HUES64 (cell line): Measurements from ENCODE around the gene IGSF5.

ENCODE experiments used
- H3K27ac ChIP-seq: 2 replicates; pipeline ENCODE4 v1.7.0; 2013; ENCODE audit warnings: low read depth, low read length, inconsistent platforms
- H3K27me3 ChIP-seq: 2 replicates; pipeline ENCODE4 v1.6.1; 2013; ENCODE audit warnings: mild to moderate bottlenecking, low read length; ENCODE audit not compliant: insufficient read depth
- H3K36me3 ChIP-seq: 2 replicates; pipeline ENCODE4 v1.6.1; 2013; ENCODE audit warnings: mild to moderate bottlenecking, low read length; ENCODE audit not compliant: insufficient read depth
- H3K4me1 ChIP-seq: 2 replicates; pipeline ENCODE4 v1.6.1; 2013; ENCODE audit warnings: mild to moderate bottlenecking, low read length, moderate library complexity; ENCODE audit not compliant: insufficient read depth
- H3K4me3 ChIP-seq: 2 replicates; pipeline ENCODE4 v1.5.1; 2013; ENCODE audit warnings: mild to moderate bottlenecking, low read length, moderate library complexity
- H3K9ac ChIP-seq: 2 replicates; pipeline ENCODE4 v1.6.1; 2013; ENCODE audit warnings: mild to moderate bottlenecking, low read depth, low read length
- H3K9me3 ChIP-seq: 2 replicates; pipeline ENCODE4 v1.6.1; 2013; ENCODE audit warnings: low read depth, low read length; ENCODE audit not compliant: insufficient read depth
- WGBS: fragments of 150-250, 120-280 bp; methylation state at CpG from one replicate; pipeline ENCODE4 v1.1.7; 2013; ENCODE audit warnings: missing lambda C conversion rate; 5-methylcytosine and 5-hydroxymethylcytosine counted together

Gene IGSF5

GRCh38 chr21:39715804-39716397, 29.1 kb upstream of the IGSF5 start:
- Histone ChIP-seq H3K27me3 (no peaks in the 10 kb centered on the region), H3K9ac (no peak overlapping the region)
- 52% methylated on average over 7 of the region's 10 CpGs for WGBS

GRCh38 chr21:39720126-39720778, 24.7 kb upstream of the IGSF5 start:
- H3K27ac ChIP-seq, result no peak overlapping the region
- no peaks in the 10 kb centered on the region for H3K27me3 ChIP-seq
- no peak overlapping the region for H3K9ac ChIP-seq
- peaks cover 7% of the 10 kb centered on the region; the same call in 1 of the 2 replicates for H3K9me3 ChIP-seq
- WGBS, result 86% methylated on average over 5 of the region's 5 CpGs
- no peaks in the 10 kb centered on the region for H3K36me3 ChIP-seq
- H3K4me1 ChIP-seq, result no peaks in the 10 kb centered on the region
- no peak overlapping the region for H3K4me3 ChIP-seq

More at GRCh38 chr21:39715804-39716397, 29.1 kb upstream of the IGSF5 start:
- no peaks in the 10 kb centered on the region for H3K36me3 ChIP-seq
- H3K9me3 ChIP-seq, result no peaks in the 10 kb centered on the region
- no peak overlapping the region for H3K27ac ChIP-seq
- H3K4me3 ChIP-seq, result no peak overlapping the region
- no peaks in the 10 kb centered on the region for H3K4me1 ChIP-seq

GRCh38 chr21:39721885-39722284, 23.1 kb upstream of the IGSF5 start:
- no peaks in the 10 kb centered on the region for H3K27me3 ChIP-seq
- no peaks in the 10 kb centered on the region for H3K4me1 ChIP-seq
- H3K27ac ChIP-seq, result no peak overlapping the region
- H3K4me3 ChIP-seq, result no peak overlapping the region
- H3K36me3 ChIP-seq, result no peaks in the 10 kb centered on the region
- peaks cover 7% of the 10 kb centered on the region; the same call in 1 of the 2 replicates for H3K9me3 ChIP-seq
- no peak overlapping the region for H3K9ac ChIP-seq
- WGBS, result 100% methylated on average over 1 of the region's 1 CpG

- H3K27me3 ChIP-seq, result no peaks in the 10 kb centered on the region
- H3K4me1 ChIP-seq, result no peaks in the 10 kb centered on the region
- peaks cover 7% of the 10 kb centered on the region; the same call in 1 of the 2 replicates for H3K9me3 ChIP-seq
- 93% methylated on average over 5 of the region's 5 CpGs for WGBS
- no peak overlapping the region for H3K4me3 ChIP-seq
- H3K36me3 ChIP-seq, result no peaks in the 10 kb centered on the region
- H3K9ac ChIP-seq, result no peak overlapping the region
- no peak overlapping the region for H3K27ac ChIP-seq
Observed at GRCh38 chr21:39724944-39725343, 20.0 kb upstream of the IGSF5 start.

GRCh38 chr21:39726133-39726532, 18.9 kb upstream of the IGSF5 start:
- Histone ChIP-seq H3K4me3 (no peak overlapping the region), H3K27ac (no peak overlapping the region), H3K27me3 (no peaks in the 10 kb centered on the region), H3K4me1 (no peaks in the 10 kb centered on the region), H3K9ac (no peak overlapping the region), H3K36me3 (no peaks in the 10 kb centered on the region), H3K9me3 (peaks cover 7% of the 10 kb centered on the region; the same call in 1 of the 2 replicates)
- WGBS, result 96% methylated on average over 7 of the region's 7 CpGs

GRCh38 chr21:39727401-39728120, 17.4 kb upstream of the IGSF5 start:
- no peaks in the 10 kb centered on the region for H3K27me3 ChIP-seq
- no peaks in the 10 kb centered on the region for H3K4me1 ChIP-seq
- 91% methylated on average over 15 of the region's 15 CpGs for WGBS
- peaks cover 7% of the 10 kb centered on the region; the same call in 1 of the 2 replicates for H3K9me3 ChIP-seq
- no peak overlapping the region for H3K27ac ChIP-seq
- H3K9ac ChIP-seq, result no peak overlapping the region
- no peaks in the 10 kb centered on the region for H3K36me3 ChIP-seq
- H3K4me3 ChIP-seq, result no peak overlapping the region

GRCh38 chr21:39728341-39728740, 16.6 kb upstream of the IGSF5 start:
- H3K27me3 ChIP-seq, result no peaks in the 10 kb centered on the region
- no peak overlapping the region for H3K27ac ChIP-seq
- WGBS, result 98% methylated on average over 6 of the region's 6 CpGs
- H3K4me3 ChIP-seq, result no peak overlapping the region
- no peaks in the 10 kb centered on the region for H3K36me3 ChIP-seq
- peaks cover 6% of the 10 kb centered on the region; the same call in 1 of the 2 replicates for H3K9me3 ChIP-seq
- H3K4me1 ChIP-seq, result no peaks in the 10 kb centered on the region
- no peak overlapping the region for H3K9ac ChIP-seq

GRCh38 chr21:39730418-39731157, 14.4 kb upstream of the IGSF5 start:
- H3K36me3 ChIP-seq, result no peaks in the 10 kb centered on the region
- H3K4me1 ChIP-seq, result no peaks in the 10 kb centered on the region
- H3K27me3 ChIP-seq, result no peaks in the 10 kb centered on the region
- H3K9ac ChIP-seq, result no peak overlapping the region
- no peaks in the 10 kb centered on the region for H3K9me3 ChIP-seq
- no peak overlapping the region for H3K4me3 ChIP-seq
- no peak overlapping the region for H3K27ac ChIP-seq
- 95% methylated on average over 13 of the region's 13 CpGs for WGBS

- Histone ChIP-seq H3K9me3 (no peaks in the 10 kb centered on the region), H3K4me3 (no peak overlapping the region), H3K9ac (no peak overlapping the region), H3K4me1 (no peaks in the 10 kb centered on the region), H3K36me3 (no peaks in the 10 kb centered on the region), H3K27ac (no peak overlapping the region), H3K27me3 (no peaks in the 10 kb centered on the region)
- 93% methylated on average over 4 of the region's 4 CpGs for WGBS
Observed at GRCh38 chr21:39736716-39737115, 8.3 kb upstream of the IGSF5 start.

GRCh38 chr21:39737376-39738000, 7.5 kb upstream of the IGSF5 start:
- WGBS, result 96% methylated on average over 15 of the region's 15 CpGs
- H3K4me1 ChIP-seq, result no peaks in the 10 kb centered on the region
- no peak overlapping the region for H3K9ac ChIP-seq
- H3K36me3 ChIP-seq, result no peaks in the 10 kb centered on the region
- H3K27me3 ChIP-seq, result no peaks in the 10 kb centered on the region
- H3K4me3 ChIP-seq, result no peak overlapping the region
- H3K27ac ChIP-seq, result no peak overlapping the region
- H3K9me3 ChIP-seq, result no peaks in the 10 kb centered on the region
